ENCODE data around the gene SDR9C7. TPM values are rescaled to one million over a fixed set of nuclear protein-coding genes. Genes with fewer than 3 reads are reported as not detected.

SDR9C7 gene
- total RNA-seq, 1 donor from 2014 or later: not detected

GRCh38 chr12:56935752-56936151 lies 1.5 kb upstream of the SDR9C7 start:
- Histone ChIP-seq H3K27ac (ENCODE audit: low read depth, low read length) (no peak overlapping the region), H3K4me3 (ENCODE audit: insufficient read depth, low read depth, low read length) (no peak overlapping the region), H3K79me2 (ENCODE audit: insufficient read depth, low read length) (no peaks in the 10 kb centered on the region), H3K4me1 (ENCODE audit: insufficient read depth, low read length) (no peaks in the 10 kb centered on the region), H4K20me1 (ENCODE audit: insufficient read depth, low read length) (no peaks in the 10 kb centered on the region), H3K27me3 (ENCODE audit: insufficient read depth, low read length) (no peaks in the 10 kb centered on the region), H3K4me2 (ENCODE audit: low read length) (no peak overlapping the region), H3K9ac (ENCODE audit: low read length) (no peak overlapping the region), H3K9me3 (ENCODE audit: insufficient read depth, low read depth, low read length) (no peaks in the 10 kb centered on the region), H3K36me3 (ENCODE audit: insufficient read depth, low read length) (no peaks in the 10 kb centered on the region), H2AFZ (ENCODE audit: low read depth, low read length) (no peak overlapping the region)
- DNase-seq (ENCODE audit: low read depth) (no peak), FAIRE-seq (no peak)
- H3K27me3 Mint-ChIP-seq (ENCODE audit: low read depth, unreplicated experiment): peaks cover 19% of the 10 kb centered on the region
- no peak for TF ChIP-seq EZH2 (IDR thresholded peaks at IDR 0.05; ENCODE audit: insufficient read depth, low read length)
- TF ChIP-seq, protein P1, sequence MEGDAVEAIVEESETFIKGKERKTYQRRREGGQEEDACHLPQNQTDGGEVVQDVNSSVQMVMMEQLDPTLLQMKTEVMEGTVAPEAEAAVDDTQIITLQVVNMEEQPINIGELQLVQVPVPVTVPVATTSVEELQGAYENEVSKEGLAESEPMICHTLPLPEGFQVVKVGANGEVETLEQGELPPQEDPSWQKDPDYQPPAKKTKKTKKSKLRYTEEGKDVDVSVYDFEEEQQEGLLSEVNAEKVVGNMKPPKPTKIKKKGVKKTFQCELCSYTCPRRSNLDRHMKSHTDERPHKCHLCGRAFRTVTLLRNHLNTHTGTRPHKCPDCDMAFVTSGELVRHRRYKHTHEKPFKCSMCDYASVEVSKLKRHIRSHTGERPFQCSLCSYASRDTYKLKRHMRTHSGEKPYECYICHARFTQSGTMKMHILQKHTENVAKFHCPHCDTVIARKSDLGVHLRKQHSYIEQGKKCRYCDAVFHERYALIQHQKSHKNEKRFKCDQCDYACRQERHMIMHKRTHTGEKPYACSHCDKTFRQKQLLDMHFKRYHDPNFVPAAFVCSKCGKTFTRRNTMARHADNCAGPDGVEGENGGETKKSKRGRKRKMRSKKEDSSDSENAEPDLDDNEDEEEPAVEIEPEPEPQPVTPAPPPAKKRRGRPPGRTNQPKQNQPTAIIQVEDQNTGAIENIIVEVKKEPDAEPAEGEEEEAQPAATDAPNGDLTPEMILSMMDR (IDR thresholded peaks at IDR 0.05; ENCODE audit: insufficient read depth, low read depth, low read length): no peak
- H3K36me3 Mint-ChIP-seq (ENCODE audit: low read depth, unreplicated experiment): peaks cover 5% of the 10 kb centered on the region
- peaks cover 12% of the 10 kb centered on the region for H3K9me3 Mint-ChIP-seq (ENCODE audit: unreplicated experiment)
- no peak overlapping the region for H3K27ac Mint-ChIP-seq (ENCODE audit: unreplicated experiment)
- H3K4me1 Mint-ChIP-seq (ENCODE audit: low read depth, unreplicated experiment): peaks cover 1% of the 10 kb centered on the region
- H3K4me3 Mint-ChIP-seq (ENCODE audit: unreplicated experiment): no peak overlapping the region

DNA sequence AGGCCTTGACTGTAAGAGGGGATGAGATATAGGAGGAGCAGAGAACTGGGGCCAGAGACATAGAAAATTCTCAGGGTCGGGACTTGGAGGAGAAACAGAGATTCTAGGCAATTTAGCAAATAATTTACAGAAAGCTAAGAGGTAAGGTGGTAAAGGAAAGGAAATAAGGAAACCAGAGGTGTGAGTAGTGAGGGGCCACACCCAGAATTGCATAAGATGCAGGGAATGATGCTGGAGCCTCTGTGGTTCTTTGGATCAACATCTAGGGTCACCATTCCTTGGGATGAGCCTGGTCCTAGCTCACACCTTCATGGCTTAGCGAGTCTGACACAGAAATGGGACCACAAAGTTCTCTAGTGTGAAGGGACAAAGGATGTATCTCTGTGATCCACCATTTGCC lies 949 bp upstream of the SDR9C7 start:
- Histone ChIP-seq H3K4me1 (ENCODE audit: insufficient read depth, low read length) (no peaks in the 10 kb centered on the region), H4K20me1 (ENCODE audit: insufficient read depth, low read length) (no peaks in the 10 kb centered on the region), H3K27me3 (ENCODE audit: insufficient read depth, low read length) (no peaks in the 10 kb centered on the region), H3K9me3 (ENCODE audit: insufficient read depth, low read depth, low read length) (no peaks in the 10 kb centered on the region), H3K9ac (ENCODE audit: low read length) (no peak overlapping the region), H2AFZ (ENCODE audit: low read depth, low read length) (no peak overlapping the region), H3K4me2 (ENCODE audit: low read length) (no peak overlapping the region), H3K79me2 (ENCODE audit: insufficient read depth, low read length) (no peaks in the 10 kb centered on the region), H3K4me3 (ENCODE audit: insufficient read depth, low read depth, low read length) (no peak overlapping the region), H3K36me3 (ENCODE audit: insufficient read depth, low read length) (no peaks in the 10 kb centered on the region), H3K27ac (ENCODE audit: low read depth, low read length) (no peak overlapping the region)
- peaks cover 5% of the 10 kb centered on the region for H3K36me3 Mint-ChIP-seq (ENCODE audit: low read depth, unreplicated experiment)
- no peak for DNase-seq (ENCODE audit: low read depth)
- H3K4me1 Mint-ChIP-seq (ENCODE audit: low read depth, unreplicated experiment): peaks cover 1% of the 10 kb centered on the region
- H3K4me3 Mint-ChIP-seq (ENCODE audit: unreplicated experiment): no peak overlapping the region
- peaks cover 19% of the 10 kb centered on the region for H3K27me3 Mint-ChIP-seq (ENCODE audit: low read depth, unreplicated experiment)
- peaks cover 12% of the 10 kb centered on the region for H3K9me3 Mint-ChIP-seq (ENCODE audit: unreplicated experiment)
- no peak for FAIRE-seq
- TF ChIP-seq, protein P1 (IDR thresholded peaks at IDR 0.05; ENCODE audit: insufficient read depth, low read depth, low read length): no peak
- no peak for TF ChIP-seq EZH2 (IDR thresholded peaks at IDR 0.05; ENCODE audit: insufficient read depth, low read length)
- H3K27ac Mint-ChIP-seq (ENCODE audit: unreplicated experiment): peak overlapping the region; percentile 47

- Mint-ChIP-seq H3K27me3 (ENCODE audit: low read depth, unreplicated experiment) (peaks cover 32% of the 10 kb centered on the region), H3K36me3 (ENCODE audit: low read depth, unreplicated experiment) (peaks cover 5% of the 10 kb centered on the region), H3K9me3 (ENCODE audit: unreplicated experiment) (peaks cover 12% of the 10 kb centered on the region), H3K4me1 (ENCODE audit: low read depth, unreplicated experiment) (no peaks in the 10 kb centered on the region), H3K4me3 (ENCODE audit: unreplicated experiment) (no peak overlapping the region), H3K27ac (ENCODE audit: unreplicated experiment) (no peak overlapping the region)
- FAIRE-seq: no peak
- Histone ChIP-seq H3K4me3 (ENCODE audit: insufficient read depth, low read depth, low read length) (no peak overlapping the region), H3K9me3 (ENCODE audit: insufficient read depth, low read depth, low read length) (no peaks in the 10 kb centered on the region), H4K20me1 (ENCODE audit: insufficient read depth, low read length) (no peaks in the 10 kb centered on the region), H3K9ac (ENCODE audit: low read length) (no peak overlapping the region), H3K36me3 (ENCODE audit: insufficient read depth, low read length) (no peaks in the 10 kb centered on the region), H3K27me3 (ENCODE audit: insufficient read depth, low read length) (peaks cover under 1% of the 10 kb centered on the region), H3K79me2 (ENCODE audit: insufficient read depth, low read length) (no peaks in the 10 kb centered on the region), H3K27ac (ENCODE audit: low read depth, low read length) (no peak overlapping the region), H3K4me1 (ENCODE audit: insufficient read depth, low read length) (no peaks in the 10 kb centered on the region), H2AFZ (ENCODE audit: low read depth, low read length) (no peak overlapping the region), H3K4me2 (ENCODE audit: low read length) (no peak overlapping the region)
- TF ChIP-seq, protein P1 (IDR thresholded peaks at IDR 0.05; ENCODE audit: insufficient read depth, low read depth, low read length): no peak
- no peak for TF ChIP-seq EZH2 (IDR thresholded peaks at IDR 0.05; ENCODE audit: insufficient read depth, low read length)
- no peak for DNase-seq (ENCODE audit: low read depth)
These were observed 1.3 kb downstream of the SDR9C7 start for GRCh38 chr12:56932867-56933266.

Measured in astrocyte (in vitro differentiated cells and primary cell).